HG03378 (cell line): ENCODE results near the gene MACROH2A2.
"Not testable (repeated sequence)": the region's sequence is repeated elsewhere in the genome, so short reads cannot be mapped to it uniquely, and the experiment has no call there.

Source experiments
- ATAC-seq: cut with Tn5 transposase; IDR thresholded peaks from one replicate; pipeline ENCODE4 v1.9.1; 2021; ENCODE audit warnings: mild to moderate bottlenecking, moderate library complexity; ENCODE audit not compliant: unreplicated experiment

The MACROH2A2 gene

DNA sequence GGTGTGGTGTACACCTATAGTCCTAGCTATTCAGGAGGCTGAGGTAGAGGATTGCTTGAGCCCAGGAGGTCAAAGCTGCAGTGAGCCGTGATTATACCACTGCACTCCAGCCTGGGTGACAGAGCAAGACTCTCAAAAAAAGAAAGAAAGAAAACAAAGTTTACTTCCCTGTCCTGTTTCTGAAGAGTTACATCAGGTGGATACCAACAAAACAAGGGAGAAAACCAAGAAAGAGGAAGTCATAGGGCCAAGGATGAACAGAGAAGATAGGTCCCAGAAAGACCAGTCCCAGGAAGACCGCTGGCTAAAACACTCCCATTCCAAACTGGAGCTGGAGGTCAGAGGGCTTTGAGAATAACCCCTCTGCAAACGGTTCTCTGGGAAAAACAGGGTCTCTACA lies 13.5 kb downstream of the MACROH2A2 start:
- no peak for ATAC-seq

DNA sequence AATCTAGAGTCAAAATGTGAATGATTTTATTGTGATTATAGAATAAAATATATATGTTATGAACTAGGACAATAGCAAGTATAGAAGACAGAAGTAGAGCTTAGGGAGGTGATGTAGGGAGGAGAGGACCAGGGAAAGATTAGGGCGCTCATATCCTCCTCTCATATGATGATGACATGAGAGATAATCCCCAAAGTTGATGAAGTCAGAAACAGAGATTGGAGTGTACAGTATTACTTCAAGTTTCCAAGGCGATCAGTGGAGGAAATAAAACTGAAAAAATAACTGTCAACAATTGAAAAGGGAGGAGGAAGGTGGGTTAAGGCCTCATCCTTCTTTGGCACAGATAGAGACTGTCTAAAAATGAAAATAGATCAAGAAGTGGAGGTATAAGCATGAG lies 14.9 kb downstream of the MACROH2A2 start:
- ATAC-seq: no peak

DNA sequence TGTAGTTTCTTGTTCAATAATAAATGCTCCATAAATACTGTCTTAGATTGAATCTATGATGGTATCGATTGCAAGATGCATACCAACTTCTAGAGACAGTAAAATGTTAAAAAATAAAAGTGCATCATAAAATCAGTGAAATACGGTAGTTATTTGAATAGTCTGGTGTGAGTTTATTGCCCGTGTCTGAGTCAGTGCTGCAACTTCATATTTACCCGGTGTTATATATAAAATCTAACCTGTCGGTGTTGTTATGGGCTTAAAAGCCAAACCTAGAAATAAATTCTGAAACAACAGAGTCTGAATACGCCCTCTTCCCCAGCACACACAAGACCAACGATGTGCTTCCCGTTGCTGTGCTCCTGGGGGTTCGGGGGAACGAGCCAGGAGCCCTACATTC lies 16.3 kb downstream of the MACROH2A2 start:
- ATAC-seq: no peak

DNA sequence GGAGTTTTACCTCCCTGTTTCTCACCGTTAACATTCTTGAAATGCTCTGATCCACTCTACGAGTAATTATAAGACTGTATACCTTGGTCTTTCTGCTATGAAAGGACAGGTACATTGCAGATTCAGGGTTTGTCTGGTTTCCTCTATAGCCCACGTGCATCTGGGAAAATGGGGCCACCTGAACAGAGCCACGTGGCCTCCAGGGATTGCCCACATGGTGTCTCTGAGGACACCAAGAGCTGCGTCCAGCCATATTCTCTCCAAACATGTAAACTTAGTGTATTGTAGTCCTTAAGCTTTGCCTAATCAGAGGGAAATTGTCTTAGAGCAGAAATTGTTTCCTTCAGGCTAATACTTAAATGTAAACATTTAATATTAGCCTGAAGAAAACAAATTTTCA lies 16.7 kb downstream of the MACROH2A2 start:
- ATAC-seq: no peak

DNA sequence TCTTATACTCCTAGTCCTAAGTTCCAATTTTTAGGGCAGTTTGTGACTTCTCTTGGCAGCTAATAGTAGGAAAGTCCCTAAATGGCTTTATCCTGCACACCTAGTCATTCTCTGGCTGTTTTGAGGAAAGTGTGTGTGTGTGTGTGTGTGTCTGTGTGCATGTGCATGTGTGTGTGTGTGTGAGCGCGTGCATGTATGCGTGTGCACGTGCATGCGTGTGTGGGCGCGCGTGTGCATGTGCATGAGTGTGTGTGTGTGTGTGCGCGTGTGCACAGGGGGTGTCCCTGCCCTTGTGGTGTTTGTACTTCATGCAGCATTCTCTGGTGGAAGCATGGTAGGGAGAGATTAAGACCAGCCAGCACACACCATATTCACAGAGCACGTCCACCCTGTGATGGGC lies 18.2 kb downstream of the MACROH2A2 start:
- ATAC-seq: no peak

DNA sequence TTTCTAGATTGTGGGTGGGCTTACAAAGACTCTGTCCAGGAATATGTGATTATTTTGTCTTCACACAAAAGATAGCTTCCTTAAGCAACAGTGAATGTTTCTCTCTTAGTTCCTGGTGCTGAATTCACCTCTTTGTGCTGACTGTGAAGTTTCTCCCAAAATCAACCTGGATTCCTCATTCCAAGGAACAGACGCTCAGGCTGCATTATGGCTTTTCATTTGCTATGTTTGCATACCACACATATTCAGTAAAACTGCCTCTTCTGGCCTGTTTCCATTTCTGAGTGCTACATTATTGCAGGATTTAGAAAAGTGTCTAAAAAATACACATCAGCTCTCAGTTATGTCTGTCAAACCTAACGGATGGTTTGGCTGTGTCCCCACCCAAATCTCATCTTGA lies 21.5 kb downstream of the MACROH2A2 start:
- ATAC-seq: no peak

DNA sequence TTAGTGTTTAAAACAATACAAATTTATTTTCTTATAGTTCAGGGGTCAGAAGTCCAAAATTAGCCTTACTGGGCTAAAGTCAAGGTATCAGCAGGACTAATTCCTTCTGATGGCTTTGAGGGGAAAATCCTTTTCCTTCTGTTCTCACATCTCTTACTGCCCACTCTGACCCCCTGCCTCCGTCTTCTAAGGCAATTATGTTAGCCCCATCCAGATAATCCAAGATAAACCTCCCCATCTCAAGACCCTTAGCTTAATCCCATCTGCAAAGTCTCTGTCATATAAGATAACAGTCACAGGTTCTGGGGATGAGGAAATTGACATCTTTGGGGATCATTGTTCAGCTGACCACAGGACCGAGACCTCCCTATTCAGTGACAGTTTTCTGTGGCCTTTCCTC lies 22.3 kb downstream of the MACROH2A2 start:
- ATAC-seq: no peak

DNA sequence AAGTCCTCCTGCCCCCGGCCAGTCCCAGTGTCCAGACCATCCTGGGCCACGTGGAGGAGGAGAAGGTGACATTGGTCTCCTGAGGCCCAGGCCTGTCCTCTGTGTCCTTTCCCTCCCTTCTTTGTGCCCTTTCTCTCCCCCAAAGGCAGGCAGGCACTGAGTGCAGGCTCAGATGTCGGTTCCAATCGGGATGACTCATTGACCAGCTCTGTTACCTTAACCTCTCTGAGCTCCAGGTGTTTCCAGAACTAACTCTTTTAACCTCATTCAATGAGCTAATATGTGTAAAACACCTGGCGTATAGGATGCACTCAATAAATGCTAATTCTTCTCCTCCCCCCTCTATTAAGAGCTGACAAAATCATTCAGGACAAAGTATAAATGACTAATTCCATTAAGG lies 25.7 kb downstream of the MACROH2A2 start:
- no peak for ATAC-seq

DNA sequence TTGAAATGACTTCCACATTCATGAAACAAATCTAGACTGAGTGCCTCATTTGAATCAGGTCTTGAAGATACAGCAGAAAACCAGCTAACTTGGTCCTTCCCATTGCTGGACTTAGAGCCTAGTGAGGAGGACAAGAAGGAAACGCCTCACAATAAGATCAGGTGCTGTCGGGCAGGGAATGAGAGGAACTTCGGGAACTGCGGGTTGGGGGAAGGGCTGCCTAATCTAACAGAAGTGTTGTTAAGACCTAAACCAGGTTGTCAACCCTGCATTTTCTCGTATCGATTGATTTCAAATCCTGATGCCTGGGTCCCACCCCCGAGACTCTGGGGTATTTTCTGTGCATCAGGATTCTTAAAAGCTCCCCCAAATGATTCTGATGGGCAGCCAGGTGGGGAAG lies 26.3 kb downstream of the MACROH2A2 start:
- no peak for ATAC-seq

DNA sequence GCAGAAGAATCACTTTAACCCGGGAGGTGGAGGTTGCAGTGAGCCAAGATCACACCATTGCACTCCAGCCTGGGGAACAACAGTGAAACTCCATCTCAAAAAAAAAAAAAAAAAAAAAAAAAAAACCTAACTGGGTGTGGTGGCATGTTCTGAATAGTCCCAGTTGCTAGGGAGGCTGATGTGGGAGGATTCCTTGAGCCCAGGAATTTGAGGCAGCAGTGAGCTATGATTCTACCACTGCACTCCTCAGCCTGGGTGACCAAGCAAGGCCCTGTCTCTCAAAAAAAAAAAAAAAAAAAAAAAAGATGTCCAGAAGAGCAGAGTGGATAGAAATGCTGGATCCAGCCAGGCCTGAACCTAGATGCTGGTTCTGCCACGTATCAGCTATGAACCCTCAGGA lies 28.1 kb downstream of the MACROH2A2 start:
- ATAC-seq: not testable (repeated sequence)

DNA sequence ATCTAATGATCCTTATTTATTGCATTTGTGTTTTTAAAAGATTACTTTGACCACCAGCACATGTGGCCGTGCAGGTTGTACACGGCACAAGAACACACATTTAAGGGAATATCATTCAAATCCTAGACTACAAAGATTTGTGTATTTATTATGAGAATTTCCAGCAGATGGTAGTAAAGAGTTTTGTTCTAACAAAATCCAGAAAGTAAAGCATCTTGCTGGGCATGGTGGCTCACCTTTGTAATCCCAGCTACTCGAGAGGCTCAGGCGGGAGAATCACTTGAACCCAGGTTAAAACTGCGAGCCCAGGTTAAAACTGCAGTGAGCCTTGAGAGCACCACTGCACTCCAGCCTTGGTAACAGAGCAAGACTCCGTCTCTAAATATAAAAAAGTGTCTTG lies 31.5 kb downstream of the MACROH2A2 start:
- no peak for ATAC-seq

DNA sequence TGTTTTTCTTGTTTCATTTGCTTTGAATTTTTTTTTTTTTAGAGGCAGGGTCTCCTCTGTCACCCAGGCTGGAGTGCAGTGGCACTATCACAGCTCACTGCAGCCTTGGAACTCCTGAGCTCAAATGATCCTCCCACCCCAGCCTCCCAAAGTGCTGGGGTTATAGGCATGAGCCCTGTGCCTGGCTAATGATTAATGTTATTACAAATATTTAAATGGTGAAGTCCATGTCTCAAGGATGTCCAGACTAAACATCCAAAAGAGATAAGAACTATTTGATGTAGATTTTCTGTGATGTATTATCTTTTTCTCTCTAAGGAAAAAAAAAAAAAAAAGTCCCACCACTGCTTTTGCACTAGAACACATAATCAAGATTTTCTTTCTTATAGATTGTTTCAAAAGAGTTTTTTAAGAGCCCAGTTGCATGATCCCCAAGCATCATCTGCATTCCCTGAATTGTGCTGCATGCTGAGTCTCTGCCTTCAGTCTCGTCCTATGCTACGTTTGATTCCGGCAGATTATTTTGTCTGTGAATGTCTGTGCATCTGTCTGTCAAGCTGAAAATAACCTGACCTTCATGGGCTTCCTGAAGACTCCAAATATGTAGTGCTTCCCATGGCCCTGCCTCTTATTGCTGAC lies 33.4 kb downstream of the MACROH2A2 start:
- ATAC-seq: no peak

DNA sequence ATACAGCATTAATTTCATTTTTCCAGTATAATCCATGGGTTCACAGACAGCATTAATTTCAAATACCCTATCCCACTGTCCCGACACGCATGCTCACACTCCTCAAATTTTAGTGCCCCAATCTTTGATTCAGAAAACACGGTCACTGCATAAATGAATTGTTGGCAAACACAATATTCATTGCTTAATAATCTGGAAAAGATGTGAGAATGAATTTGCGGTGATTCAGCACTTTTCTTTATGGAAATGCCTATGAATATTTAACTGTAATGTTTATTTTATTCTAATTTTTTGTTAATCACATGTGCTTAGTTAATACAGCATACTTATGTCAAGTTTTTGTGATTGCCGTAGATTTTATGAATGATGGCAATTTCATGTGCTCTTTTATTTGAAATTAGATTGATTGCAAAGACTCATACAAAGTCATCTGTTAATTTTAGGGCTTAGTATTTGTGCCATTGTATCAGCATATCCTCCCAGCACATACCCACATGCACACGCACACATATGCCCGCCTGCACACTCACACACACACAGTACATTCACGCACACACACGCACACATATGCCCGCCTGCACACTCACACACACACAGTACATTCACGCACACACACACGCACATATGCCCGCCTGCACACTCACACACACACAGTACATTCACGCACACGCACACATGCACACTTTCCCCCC lies 35.1 kb downstream of the MACROH2A2 start:
- ATAC-seq: no peak

DNA sequence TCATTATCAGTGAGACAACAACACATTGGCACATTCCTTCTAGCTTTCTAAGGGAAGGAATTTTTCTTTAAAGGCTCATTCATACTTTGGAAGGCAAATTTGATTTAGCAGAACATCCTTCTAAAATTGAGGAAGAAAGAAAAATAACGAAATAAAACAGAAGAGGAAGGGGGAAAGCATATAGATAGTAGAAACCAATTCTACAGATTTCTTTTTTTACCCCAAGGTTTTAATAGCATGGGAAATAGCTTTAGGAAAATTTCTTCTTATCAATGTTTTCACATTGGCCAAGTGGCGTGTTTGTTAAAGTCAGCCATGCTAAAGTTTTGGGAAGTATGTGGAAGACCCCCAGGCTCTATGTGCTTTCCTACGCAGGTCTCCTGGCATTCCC lies 35.7 kb downstream of the MACROH2A2 start:
- no peak for ATAC-seq

DNA sequence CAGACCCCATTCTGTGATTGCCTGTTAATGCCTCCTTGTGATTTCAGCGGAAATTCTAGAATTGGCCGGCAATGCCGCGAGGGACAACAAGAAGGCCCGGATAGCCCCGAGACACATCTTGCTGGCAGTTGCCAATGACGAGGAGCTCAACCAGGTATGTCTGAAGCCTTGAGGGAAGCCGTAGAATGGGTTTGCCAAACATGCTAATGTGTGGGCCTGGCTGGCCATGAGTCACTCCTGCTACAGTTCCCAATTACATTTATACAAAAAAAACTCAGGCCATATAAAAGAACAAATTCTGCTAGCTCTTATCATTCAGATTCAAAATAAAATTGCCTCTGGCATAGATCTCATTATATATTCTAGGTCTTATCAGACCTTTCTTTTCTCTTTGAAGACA lies 37.4 kb downstream of the MACROH2A2 start:
- ATAC-seq: no peak

DNA sequence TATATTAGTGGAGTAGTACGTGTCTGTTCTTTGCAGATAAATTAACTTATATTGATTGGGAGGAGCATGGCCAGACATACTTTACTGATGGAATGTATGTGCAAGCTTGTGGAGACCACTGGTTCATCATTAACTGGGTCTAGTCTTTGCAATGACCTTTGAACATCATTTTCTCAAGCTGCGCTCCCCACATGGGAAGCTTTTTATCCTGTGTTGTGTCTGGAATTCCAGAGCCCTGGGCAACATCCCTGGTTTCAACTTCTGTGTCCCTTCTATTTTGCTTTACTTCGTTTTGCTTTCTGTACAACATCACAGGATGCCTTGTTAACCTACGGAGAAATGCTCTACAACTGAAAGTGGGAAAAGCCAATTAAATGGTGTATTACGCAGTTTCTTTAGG lies 38.3 kb downstream of the MACROH2A2 start:
- ATAC-seq: no peak

DNA sequence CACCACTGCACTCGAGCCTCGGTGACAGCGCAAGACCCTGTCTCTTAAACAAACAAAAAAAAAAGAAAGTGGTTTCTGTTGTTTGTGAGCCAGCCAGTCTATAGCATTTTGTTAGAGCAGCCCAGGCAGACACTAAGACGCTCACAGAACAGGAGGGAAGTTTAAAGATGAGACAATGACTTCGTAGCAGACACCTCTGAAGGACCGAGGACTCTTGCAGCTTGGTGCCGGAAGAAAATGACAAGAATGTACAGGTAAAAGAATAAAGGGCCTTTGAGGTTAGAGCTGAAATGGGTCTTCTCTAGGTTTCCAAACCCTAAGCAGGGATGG lies 39.7 kb downstream of the MACROH2A2 start:
- ATAC-seq: no peak

DNA sequence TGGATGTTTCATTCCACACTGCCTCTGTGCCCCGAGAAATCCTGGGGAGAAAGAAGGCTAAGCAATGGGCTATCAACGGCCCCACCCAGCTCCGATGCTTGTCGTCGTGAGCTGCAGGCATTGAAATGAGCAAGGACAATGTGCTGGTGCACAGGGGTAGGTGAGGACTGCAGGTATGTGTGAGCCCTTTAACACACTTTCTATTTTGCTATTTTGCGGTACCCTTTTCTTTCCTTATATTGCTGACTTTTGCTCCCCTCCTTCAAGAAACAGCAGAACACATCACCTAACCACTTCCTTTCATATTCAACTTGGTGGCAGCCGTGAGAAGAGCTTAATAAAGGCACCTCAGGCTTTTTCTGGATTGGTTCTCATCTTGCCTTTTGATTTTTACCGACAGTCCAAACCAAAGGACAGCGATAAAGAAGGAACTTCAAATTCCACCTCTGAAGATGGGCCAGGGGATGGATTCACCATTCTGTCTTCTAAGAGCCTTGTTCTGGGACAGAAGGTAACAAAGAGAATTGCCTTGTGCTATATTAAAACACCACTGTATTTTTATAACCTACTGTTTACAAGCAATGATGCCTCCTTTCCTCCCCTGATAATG lies 40.8 kb downstream of the MACROH2A2 start:
- no peak for ATAC-seq

DNA sequence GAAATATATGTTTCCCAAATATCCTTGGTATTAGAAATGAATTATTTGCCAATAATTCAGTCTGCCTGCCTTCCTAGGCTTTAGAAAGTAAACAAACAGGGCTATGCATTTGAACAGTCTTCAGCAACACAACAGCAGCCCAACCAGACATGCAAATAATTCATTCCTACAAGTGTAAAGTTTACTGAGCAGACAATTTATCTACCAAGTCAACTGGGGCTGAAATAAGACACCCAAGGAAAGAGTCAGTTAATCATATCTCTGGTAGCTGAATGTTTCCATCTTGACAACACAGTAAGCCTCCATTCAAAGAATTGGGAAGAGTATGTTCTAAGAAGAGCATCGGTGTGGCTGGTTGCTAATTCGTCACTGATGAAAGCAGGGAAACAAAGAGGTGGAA lies 41.6 kb downstream of the MACROH2A2 start:
- no peak for ATAC-seq

DNA sequence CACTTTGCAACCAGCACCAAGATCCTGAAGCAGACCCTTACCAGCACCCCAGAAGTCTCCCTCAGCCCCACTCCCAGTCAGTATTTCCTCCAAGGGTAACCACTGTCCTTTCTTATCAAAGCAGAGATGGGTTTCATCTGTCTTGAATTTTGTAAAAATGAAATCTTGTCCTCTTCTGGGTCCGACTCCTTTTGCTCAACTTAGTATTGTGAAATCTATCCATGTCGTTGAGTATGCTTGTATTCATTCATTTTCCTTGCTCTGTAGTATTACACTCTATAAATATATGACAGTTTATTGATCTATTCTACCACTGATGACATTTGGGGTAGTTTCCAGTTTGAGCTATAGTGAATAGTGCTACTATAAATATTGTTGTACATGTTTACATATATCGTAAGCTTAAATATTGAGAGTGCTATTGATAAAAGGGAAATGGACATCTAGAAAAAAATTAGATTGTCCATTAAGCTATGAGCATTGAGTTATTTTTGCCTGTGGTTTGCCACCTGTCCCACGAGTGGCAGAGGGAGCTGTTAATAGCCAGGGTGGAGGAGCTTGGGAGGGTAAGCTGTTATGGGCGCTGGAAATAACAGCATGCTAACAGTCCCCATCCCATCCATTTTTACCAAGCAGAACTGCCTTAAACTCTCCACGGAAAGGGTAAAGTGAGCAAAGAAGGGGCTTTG lies 43.5 kb downstream of the MACROH2A2 start:
- ATAC-seq: no peak

DNA sequence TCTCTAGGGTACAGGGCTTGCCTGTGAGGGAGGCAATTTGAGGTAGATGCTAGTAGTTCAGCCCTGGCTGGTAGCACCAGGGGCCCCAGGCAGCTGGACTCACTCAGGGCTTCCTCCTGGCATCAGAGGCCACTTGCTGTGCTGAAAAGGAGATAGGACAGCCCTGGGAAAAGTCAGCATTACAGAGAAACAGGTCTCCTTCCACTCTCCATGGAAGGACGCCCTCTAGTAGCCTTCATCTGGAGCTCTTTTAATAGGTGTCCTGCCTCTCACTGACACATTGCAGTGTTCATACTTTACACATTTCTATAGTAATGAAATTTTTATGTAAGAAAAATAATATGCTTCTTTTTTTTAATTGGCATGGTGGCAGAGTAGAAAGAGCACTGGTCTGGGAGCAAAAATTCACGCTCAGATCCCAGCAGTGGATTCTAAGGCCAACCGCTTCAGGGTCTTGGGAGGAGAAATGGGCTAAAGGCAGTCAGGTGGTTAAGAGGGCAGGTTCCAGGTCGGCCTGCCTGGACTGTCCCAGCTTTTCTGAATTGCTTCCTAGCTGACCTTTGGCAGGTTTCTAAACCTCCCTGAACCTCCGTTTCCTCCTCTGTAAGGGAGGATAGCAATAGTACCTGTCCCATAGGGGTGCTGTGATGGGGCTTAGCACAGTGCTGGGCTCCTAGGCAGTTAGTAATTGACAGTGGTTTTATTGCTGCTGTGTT lies 44.2 kb downstream of the MACROH2A2 start:
- no peak for ATAC-seq
